HCT116 (cell line): ENCODE data around the gene BTBD9.

Experiments
- EZH2 ChIP-seq: fragments of 200-600 bp; sonication (generic); IDR thresholded peaks from 2 replicates; pipeline ENCODE4 v1.6.1; 2017; ENCODE audit warnings: antibody characterized with exemption, mixed run types
- POLR2AphosphoS5 ChIP-seq: IDR thresholded peaks from 2 replicates; pipeline ENCODE4 v1.6.1; 2011; ENCODE audit warnings: mild to moderate bottlenecking, low read depth, low read length, moderate library complexity
- TF ChIP-seq, protein P1 (sequence below), 3 experiments: fragments of 200-600 bp in 1 of 3; sonication (generic) in 1 of 3; IDR thresholded peaks in 2 of 3; conservative IDR thresholded peaks in 1 of 3; 2 replicates each; pipeline ENCODE4 v1.5.1; 2012 to 2017; ENCODE audit warnings: low read depth in 2 of 3, low read length in 2 of 3, antibody characterized with exemption in 1 of 3, borderline replicate concordance in 1 of 3, control low read depth in 1 of 3, mild to moderate bottlenecking in 1 of 3, mixed read lengths in 1 of 3, mixed run types in 1 of 3, moderate library complexity in 1 of 3; ENCODE audit not compliant: insufficient read depth in 1 of 3

DNA sequence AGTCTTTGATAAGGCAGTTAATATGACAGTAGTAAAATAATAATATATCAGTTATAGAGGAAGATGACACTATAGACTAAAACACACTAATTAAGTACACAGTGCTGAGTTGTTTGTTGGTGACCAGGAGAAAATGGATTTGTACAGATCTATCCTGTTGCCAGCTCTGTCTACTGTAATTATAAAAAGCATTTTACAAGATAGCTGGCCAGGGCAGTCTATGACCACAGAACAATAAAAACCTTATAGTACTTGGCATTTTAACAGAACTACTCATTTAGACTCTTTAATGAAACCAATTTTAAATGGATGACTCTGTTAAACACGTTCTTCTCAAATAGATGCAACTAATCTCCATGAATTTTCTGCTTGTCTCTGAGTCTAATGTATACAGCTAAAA, 367.5 kb downstream of the BTBD9 start:
- TF ChIP-seq, protein P1, sequence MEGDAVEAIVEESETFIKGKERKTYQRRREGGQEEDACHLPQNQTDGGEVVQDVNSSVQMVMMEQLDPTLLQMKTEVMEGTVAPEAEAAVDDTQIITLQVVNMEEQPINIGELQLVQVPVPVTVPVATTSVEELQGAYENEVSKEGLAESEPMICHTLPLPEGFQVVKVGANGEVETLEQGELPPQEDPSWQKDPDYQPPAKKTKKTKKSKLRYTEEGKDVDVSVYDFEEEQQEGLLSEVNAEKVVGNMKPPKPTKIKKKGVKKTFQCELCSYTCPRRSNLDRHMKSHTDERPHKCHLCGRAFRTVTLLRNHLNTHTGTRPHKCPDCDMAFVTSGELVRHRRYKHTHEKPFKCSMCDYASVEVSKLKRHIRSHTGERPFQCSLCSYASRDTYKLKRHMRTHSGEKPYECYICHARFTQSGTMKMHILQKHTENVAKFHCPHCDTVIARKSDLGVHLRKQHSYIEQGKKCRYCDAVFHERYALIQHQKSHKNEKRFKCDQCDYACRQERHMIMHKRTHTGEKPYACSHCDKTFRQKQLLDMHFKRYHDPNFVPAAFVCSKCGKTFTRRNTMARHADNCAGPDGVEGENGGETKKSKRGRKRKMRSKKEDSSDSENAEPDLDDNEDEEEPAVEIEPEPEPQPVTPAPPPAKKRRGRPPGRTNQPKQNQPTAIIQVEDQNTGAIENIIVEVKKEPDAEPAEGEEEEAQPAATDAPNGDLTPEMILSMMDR (IDR thresholded peaks at IDR 0.05 in 2 of 3, conservative IDR thresholded peaks at IDR 0.05 in 1 of 3; ENCODE audit: borderline replicate concordance in 1 of 3, insufficient read depth in 1 of 3, low read depth in 2 of 3, low read length in 2 of 3), result no peak
- TF ChIP-seq EZH2, result no peak
- no peak for TF ChIP-seq POLR2AphosphoS5
